ENCODE results near the gene RGCC.

- no peak for TF ChIP-seq CTCF (conservative IDR thresholded peaks at IDR 0.05; ENCODE audit: low read depth, low read length)
- TF ChIP-seq EZH2 (IDR thresholded peaks at IDR 0.05; ENCODE audit: low read length, unreplicated experiment), result no peak
- TF ChIP-seq EZH2phosphoT487 (IDR thresholded peaks at IDR 0.05; ENCODE audit: borderline replicate concordance, low read length), result no peak
These were observed 29.9 kb downstream of the RGCC start for GRCh38 chr13:41487222-41487621.

Measured in PC-3 (cell line).